ENCODE data around the gene HUWE1.
"Not testable (repeated sequence)": the region's sequence is repeated elsewhere in the genome, so short reads cannot be mapped to it uniquely, and the experiment has no call there.

HUWE1 gene

GRCh38 chrX:53686151-53686885, at the start of gene HUWE1:
TSS of gene HUWE1 (minus strand) at chrX:53686719. CDS start at chrX:53654107, 32,612 bp downstream.
- DNase-seq, result peak; percentile 83

- DNase-seq, result no peak
Measured at GRCh38 chrX:53732797-53733196, 46.3 kb upstream of the HUWE1 start.

- DNase-seq, result no peak
Measured at GRCh38 chrX:53729751-53730150, 43.2 kb upstream of the HUWE1 start.

- DNase-seq, result no peak
Measured at GRCh38 chrX:53728506-53728905, 42.0 kb upstream of the HUWE1 start.

GRCh38 chrX:53724872-53725271, 38.4 kb upstream of the HUWE1 start:
- no peak for DNase-seq

GRCh38 chrX:53723381-53723780, 36.9 kb upstream of the HUWE1 start:
- no peak for DNase-seq

- DNase-seq, result not testable (repeated sequence)
Measured at GRCh38 chrX:53721610-53722009, 35.1 kb upstream of the HUWE1 start.

- not testable (repeated sequence) for DNase-seq
Measured at GRCh38 chrX:53719666-53720065, 33.1 kb upstream of the HUWE1 start.

- no peak for DNase-seq
Measured at GRCh38 chrX:53718073-53718472, 31.6 kb upstream of the HUWE1 start.

GRCh38 chrX:53717205-53717604, 30.7 kb upstream of the HUWE1 start:
- no peak for DNase-seq

- no peak for DNase-seq
Measured at GRCh38 chrX:53716328-53717088, 30.0 kb upstream of the HUWE1 start.

GRCh38 chrX:53715346-53715924, 28.9 kb upstream of the HUWE1 start:
- no peak for DNase-seq

- no peak for DNase-seq
Measured at GRCh38 chrX:53714580-53715345, 28.2 kb upstream of the HUWE1 start.

- DNase-seq, result no peak
Measured at GRCh38 chrX:53713987-53714579, 27.6 kb upstream of the HUWE1 start.

GRCh38 chrX:53711436-53711835, 24.9 kb upstream of the HUWE1 start:
- DNase-seq, result no peak

- DNase-seq, result no peak
Measured at GRCh38 chrX:53704854-53705253, 18.3 kb upstream of the HUWE1 start.

- no peak for DNase-seq
Measured at GRCh38 chrX:53704294-53704693, 17.8 kb upstream of the HUWE1 start.

GRCh38 chrX:53695946-53696549, 9.5 kb upstream of the HUWE1 start:
- peak; percentile 32 for DNase-seq

GRCh38 chrX:53694642-53695041, 8.1 kb upstream of the HUWE1 start:
- no peak for DNase-seq

GRCh38 chrX:53688300-53688699, 1.8 kb upstream of the HUWE1 start:
- no peak for DNase-seq

- DNase-seq, result peak; percentile 7
Measured at GRCh38 chrX:53685711-53686110, 808 bp downstream of the HUWE1 start.
